Thyroid gland (tissue), 4 donors: ENCODE data around the gene DNHD1. TPM values are rescaled to one million over a fixed set of nuclear protein-coding genes. Genes with fewer than 3 reads are reported as not detected.

ENCODE experiments used
- DNase-seq, 2 donors: peaks; one replicate each; pipeline ENCODE4 v3.0.0-alpha.2; 2019
- H3K27ac ChIP-seq, 3 donors: fragments of 200-600 bp; sonication (generic); 1 replicate in 2 of 3; 2 replicates in 1 of 3; pipeline ENCODE4 v1.5.1; 2016 to 2019; ENCODE audit warnings: mild to moderate bottlenecking in 1 of 3, moderate library complexity in 1 of 3
- H3K27me3 ChIP-seq: fragments of 200-600 bp; sonication (generic); one replicate; pipeline ENCODE4 v1.5.1; 2019
- H3K36me3 ChIP-seq, 2 donors: fragments of 200-600 bp; sonication (generic); one replicate each; pipeline ENCODE4 v1.5.1; 2016 to 2019
- H3K4me1 ChIP-seq, 2 donors: fragments of 200-600 bp; sonication (generic); one replicate each; pipeline ENCODE4 v1.5.1; 2017 to 2019
- H3K4me3 ChIP-seq, 3 donors: fragments of 200-600 bp; sonication (generic); replicated peaks in 1 of 3; 1 replicate in 2 of 3; 2 replicates in 1 of 3; pipeline ENCODE4 v1.5.1; 2016; ENCODE audit warnings: mild to moderate bottlenecking in 1 of 3
- H3K9me3 ChIP-seq: fragments of 200-600 bp; sonication (generic); one replicate; pipeline ENCODE4 v1.5.1; 2017
- CTCF ChIP-seq, 6 experiments: fragments of 200-600 bp in 3 of 6; fragments of 450-650 bp in 3 of 6; sonication (generic) in 3 of 6; IDR thresholded peaks; one replicate each; pipeline ENCODE4 v1.5.1; 2016 to 2019; ENCODE audit warnings: antibody characterized with exemption in 6 of 6, mild to moderate bottlenecking in 2 of 6, inconsistent platforms in 1 of 6, moderate library complexity in 1 of 6
- POLR2A ChIP-seq, 2 donors: fragments of 450-650 bp; IDR thresholded peaks; one replicate each; pipeline ENCODE4 v1.6.1; 2017; ENCODE audit warnings: antibody characterized with exemption in 2 of 2, mild to moderate bottlenecking in 2 of 2, moderate library complexity in 1 of 2
- WGBS, 2 donors: methylation state at CpG; one replicate each; pipeline ENCODE4 v1.1.5; 2017; 5-methylcytosine and 5-hydroxymethylcytosine counted together
- intact Hi-C: fragments of 100-400 bp; cut with DNase I; formaldehyde crosslinking; loops from one replicate; pipeline ENCODE4 v1.15.1; 2023
- total RNA-seq, 4 donors: library from RNA; depleted of rRNA; stranded (reverse); fragments of >200 nt; gene quantifications; one replicate each; pipeline ENCODE4 v1.2.3, GENCODE V29; 2016

DNHD1 gene
- total RNA-seq, 4 donors from 2014 or later: 10.9 to 21.8 (median 14.9) TPM

- Histone ChIP-seq H3K9me3 (no peaks in the 10 kb centered on the region), H3K4me1 (peaks cover 30 to 45% of the 10 kb centered on the region in 2 donors), H3K27me3 (no peaks in the 10 kb centered on the region), H3K4me3 (no peak overlapping the region), H3K36me3 (peaks cover 32 to 35% of the 10 kb centered on the region in 2 donors), H3K27ac (peak overlapping the region; percentile 88 to 95 (median 88))
- TF ChIP-seq POLR2A (IDR thresholded peaks at IDR 0.05): no peak
- TF ChIP-seq CTCF (IDR thresholded peaks at IDR 0.05): no peak
- intact Hi-C loops: no loop called here
- DNase-seq: no peak
These were observed 110.2 kb downstream of the DNHD1 start for GRCh38 chr11:6607190-6607795.

- H3K27me3 ChIP-seq: no peaks in the 10 kb centered on the region
- WGBS, 2 donors: 89 to 94% methylated on average over 9 of the region's 9 CpGs
- no peaks in the 10 kb centered on the region for H3K9me3 ChIP-seq
- intact Hi-C loops: no loop called here
- H3K27ac ChIP-seq: peak overlapping the region in 1 of 3 donors; percentile 88
- H3K36me3 ChIP-seq: peaks cover 32 to 35% of the 10 kb centered on the region in 2 donors
- peaks cover 30 to 43% of the 10 kb centered on the region in 2 donors for H3K4me1 ChIP-seq
- DNase-seq: no peak
- no peak overlapping the region for H3K4me3 ChIP-seq
- TF ChIP-seq CTCF (IDR thresholded peaks at IDR 0.05) (no peak), POLR2A (IDR thresholded peaks at IDR 0.05) (no peak)
These were observed 110.9 kb downstream of the DNHD1 start for GRCh38 chr11:6608011-6608410.

DNA sequence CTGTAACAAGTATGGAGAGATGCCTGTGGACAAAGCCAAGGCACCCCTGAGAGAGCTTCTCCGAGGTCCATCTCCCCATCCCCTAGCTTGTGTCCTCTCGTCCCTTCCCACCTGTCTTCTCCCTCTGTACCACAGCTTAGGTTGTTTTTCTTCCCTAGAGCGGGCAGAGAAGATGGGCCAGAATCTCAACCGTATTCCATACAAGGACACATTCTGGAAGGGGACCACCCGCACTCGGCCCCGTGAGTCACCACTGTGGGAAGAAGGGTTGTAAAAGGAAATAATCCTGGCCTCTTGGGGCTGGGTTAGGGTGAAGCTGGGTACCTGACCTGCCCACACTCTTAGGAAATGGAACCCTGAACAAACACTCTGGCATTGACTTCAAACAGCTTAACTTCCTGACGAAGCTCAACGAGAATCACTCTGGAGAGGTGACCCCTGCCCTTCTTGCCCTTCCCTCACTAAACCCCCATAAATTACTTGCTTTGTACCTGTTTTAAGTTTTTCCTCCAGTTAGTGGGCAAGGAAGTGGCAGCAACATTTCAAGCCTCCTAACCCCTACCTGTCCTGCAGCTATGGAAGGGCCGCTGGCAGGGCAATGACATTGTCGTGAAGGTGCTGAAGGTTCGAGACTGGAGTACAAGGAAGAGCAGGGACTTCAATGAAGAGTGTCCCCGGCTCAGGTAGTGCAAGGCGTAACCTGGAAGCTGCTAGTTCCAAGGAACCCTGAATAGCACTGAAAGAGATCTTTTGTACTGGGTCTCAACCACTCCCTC, 111.8 kb downstream of the DNHD1 start:
- H3K4me1 ChIP-seq: peaks cover 33 to 47% of the 10 kb centered on the region in 2 donors
- H3K27ac ChIP-seq: no peak overlapping the region
- 91% methylated on average over 14 of the region's 14 CpGs for WGBS, 2 donors
- no peaks in the 10 kb centered on the region for H3K9me3 ChIP-seq
- no peak for TF ChIP-seq CTCF (IDR thresholded peaks at IDR 0.05)
- no peak for TF ChIP-seq POLR2A (IDR thresholded peaks at IDR 0.05)
- H3K36me3 ChIP-seq: peaks cover 32 to 35% of the 10 kb centered on the region in 2 donors
- intact Hi-C loops: no loop called here
- DNase-seq: no peak
- H3K4me3 ChIP-seq: no peak overlapping the region
- H3K27me3 ChIP-seq: no peaks in the 10 kb centered on the region

GRCh38 chr11:6609502-6610015, 112.5 kb downstream of the DNHD1 start:
- intact Hi-C loops: no loop called here
- DNase-seq: no peak
- H3K4me1 ChIP-seq: peaks cover 32 to 47% of the 10 kb centered on the region in 2 donors
- H3K27ac ChIP-seq: no peak overlapping the region
- H3K36me3 ChIP-seq: peaks cover 32 to 35% of the 10 kb centered on the region in 2 donors
- H3K27me3 ChIP-seq: no peaks in the 10 kb centered on the region
- TF ChIP-seq POLR2A (IDR thresholded peaks at IDR 0.05) (no peak), CTCF (IDR thresholded peaks at IDR 0.05) (no peak)
- WGBS, 2 donors: 83 to 88% methylated on average over 8 of the region's 8 CpGs
- no peaks in the 10 kb centered on the region for H3K9me3 ChIP-seq
- no peak overlapping the region for H3K4me3 ChIP-seq

GRCh38 chr11:6610591-6610990, 113.5 kb downstream of the DNHD1 start:
- no peak overlapping the region for H3K27ac ChIP-seq
- peaks cover 32 to 42% of the 10 kb centered on the region in 2 donors for H3K36me3 ChIP-seq
- 94 to 95% methylated on average over 5 to 6 of the region's 6 CpGs for WGBS, 2 donors
- TF ChIP-seq CTCF (IDR thresholded peaks at IDR 0.05) (no peak), POLR2A (IDR thresholded peaks at IDR 0.05) (no peak)
- H3K4me1 ChIP-seq: peaks cover 22 to 38% of the 10 kb centered on the region in 2 donors
- H3K4me3 ChIP-seq: no peak overlapping the region
- intact Hi-C loops: no loop called here
- H3K27me3 ChIP-seq: no peaks in the 10 kb centered on the region
- no peak for DNase-seq
- H3K9me3 ChIP-seq: no peaks in the 10 kb centered on the region
